Muscle layer of duodenum (tissue), 2 donors: ENCODE results near the gene LMTK3.
"Not testable (repeated sequence)": the region's sequence is repeated elsewhere in the genome, so short reads cannot be mapped to it uniquely, and the experiment has no call there.

Source experiments
- H3K27ac ChIP-seq: one replicate; pipeline ENCODE4 v1.7.0; 2013; ENCODE audit warnings: mild to moderate bottlenecking, low read length
- H3K27me3 ChIP-seq: one replicate; pipeline ENCODE4 v1.7.0; 2013; ENCODE audit warnings: low read depth, mild to moderate bottlenecking, control low read depth, low read length
- H3K36me3 ChIP-seq, 2 donors: one replicate each; pipeline ENCODE4 v1.7.0; 2013; ENCODE audit warnings: low read length in 2 of 2, control low read depth in 1 of 2, mild to moderate bottlenecking in 1 of 2; ENCODE audit not compliant: insufficient read depth in 2 of 2, control insufficient read depth in 1 of 2
- H3K4me1 ChIP-seq, 2 donors: one replicate each; pipeline ENCODE4 v1.7.0; 2013; ENCODE audit warnings: low read length in 2 of 2, mild to moderate bottlenecking in 2 of 2, control low read depth in 1 of 2, moderate library complexity in 1 of 2; ENCODE audit not compliant: insufficient read depth in 2 of 2, control insufficient read depth in 1 of 2
- H3K4me3 ChIP-seq, 2 donors: one replicate each; pipeline ENCODE4 v1.7.0; 2013; ENCODE audit warnings: low read length in 2 of 2, low read depth in 1 of 2, mild to moderate bottlenecking in 1 of 2
- H3K9me3 ChIP-seq, 2 donors: one replicate each; pipeline ENCODE4 v1.7.0; 2013; ENCODE audit warnings: low read length in 2 of 2, control low read depth in 1 of 2, mild to moderate bottlenecking in 1 of 2; ENCODE audit not compliant: control insufficient read depth in 1 of 2
- donor health status: healthy.

LMTK3 gene

GRCh38 chr19:48530770-48531169, 19.1 kb upstream of the LMTK3 start:
- Histone ChIP-seq H3K9me3 (peaks cover 8 to 27% of the 10 kb centered on the region in 2 donors), H3K4me3 (no peak overlapping the region), H3K27me3 (no peaks in the 10 kb centered on the region), H3K27ac (no peak overlapping the region), H3K4me1 (no peaks in the 10 kb centered on the region), H3K36me3 (no peaks in the 10 kb centered on the region)

GRCh38 chr19:48530066-48530720, 18.6 kb upstream of the LMTK3 start:
- no peak overlapping the region for H3K27ac ChIP-seq
- no peak overlapping the region for H3K4me3 ChIP-seq
- no peaks in the 10 kb centered on the region for H3K4me1 ChIP-seq
- peaks cover 8 to 30% of the 10 kb centered on the region in 2 donors for H3K9me3 ChIP-seq
- no peaks in the 10 kb centered on the region for H3K36me3 ChIP-seq
- no peaks in the 10 kb centered on the region for H3K27me3 ChIP-seq

- Histone ChIP-seq H3K4me3 (no peak overlapping the region), H3K9me3 (peaks cover 10 to 37% of the 10 kb centered on the region in 2 donors), H3K27ac (no peak overlapping the region), H3K4me1 (no peaks in the 10 kb centered on the region), H3K36me3 (no peaks in the 10 kb centered on the region), H3K27me3 (no peaks in the 10 kb centered on the region)
Observed at GRCh38 chr19:48529156-48529555, 17.5 kb upstream of the LMTK3 start.

- Histone ChIP-seq H3K4me1 (no peaks in the 10 kb centered on the region), H3K27ac (no peak overlapping the region), H3K36me3 (no peaks in the 10 kb centered on the region), H3K9me3 (peaks cover 12 to 40% of the 10 kb centered on the region in 2 donors), H3K4me3 (peak overlapping the region in 1 of 2 donors; percentile 14), H3K27me3 (no peaks in the 10 kb centered on the region)
Observed at GRCh38 chr19:48524732-48525131, 13.1 kb upstream of the LMTK3 start.

GRCh38 chr19:48524221-48524620, 12.6 kb upstream of the LMTK3 start:
- H3K27me3 ChIP-seq: no peaks in the 10 kb centered on the region
- H3K4me3 ChIP-seq: no peak overlapping the region
- H3K9me3 ChIP-seq: peaks cover 12 to 39% of the 10 kb centered on the region in 2 donors
- no peak overlapping the region for H3K27ac ChIP-seq
- H3K4me1 ChIP-seq: no peaks in the 10 kb centered on the region
- H3K36me3 ChIP-seq: no peaks in the 10 kb centered on the region

GRCh38 chr19:48520134-48520533, 8.5 kb upstream of the LMTK3 start:
- Histone ChIP-seq H3K27ac (no peak overlapping the region), H3K36me3 (no peaks in the 10 kb centered on the region), H3K4me3 (no peak overlapping the region), H3K9me3 (peaks cover 5 to 11% of the 10 kb centered on the region in 2 donors), H3K27me3 (no peaks in the 10 kb centered on the region), H3K4me1 (no peaks in the 10 kb centered on the region)

- H3K9me3 ChIP-seq: not testable (repeated sequence)
Observed at GRCh38 chr19:48519426-48519825, 7.8 kb upstream of the LMTK3 start.

GRCh38 chr19:48518207-48518606, 6.6 kb upstream of the LMTK3 start:
- Histone ChIP-seq H3K36me3 (no peaks in the 10 kb centered on the region), H3K27me3 (peaks cover 1% of the 10 kb centered on the region), H3K27ac (no peak overlapping the region)

More at GRCh38 chr19:48519426-48519825, 7.8 kb upstream of the LMTK3 start:
- not testable (repeated sequence) for H3K36me3 ChIP-seq, H3K27me3 ChIP-seq, H3K4me3 ChIP-seq, H3K4me1 ChIP-seq, H3K27ac ChIP-seq

GRCh38 chr19:48516536-48516935, 4.9 kb upstream of the LMTK3 start:
- Histone ChIP-seq H3K4me3 (no peak overlapping the region), H3K27ac (no peak overlapping the region), H3K4me1 (peaks cover 0 to 7% of the 10 kb centered on the region in 2 donors), H3K27me3 (peaks cover 16% of the 10 kb centered on the region), H3K36me3 (no peaks in the 10 kb centered on the region), H3K9me3 (no peaks in the 10 kb centered on the region)

More at GRCh38 chr19:48518207-48518606, 6.6 kb upstream of the LMTK3 start:
- peaks cover 0 to 5% of the 10 kb centered on the region in 2 donors for H3K4me1 ChIP-seq
- no peak overlapping the region for H3K4me3 ChIP-seq
- no peaks in the 10 kb centered on the region for H3K9me3 ChIP-seq

GRCh38 chr19:48514123-48514458, 2.5 kb upstream of the LMTK3 start:
- H3K4me1 ChIP-seq: peaks cover 0 to 10% of the 10 kb centered on the region in 2 donors
- H3K36me3 ChIP-seq: no peaks in the 10 kb centered on the region
- peaks cover 20% of the 10 kb centered on the region for H3K27me3 ChIP-seq
- H3K9me3 ChIP-seq: no peaks in the 10 kb centered on the region
- H3K4me3 ChIP-seq: peak overlapping the region; percentile 33 to 71
- no peak overlapping the region for H3K27ac ChIP-seq

GRCh38 chr19:48513289-48514122, 1.9 kb upstream of the LMTK3 start:
- peaks cover 0 to 10% of the 10 kb centered on the region in 2 donors for H3K4me1 ChIP-seq
- peaks cover 20% of the 10 kb centered on the region for H3K27me3 ChIP-seq
- H3K9me3 ChIP-seq: no peaks in the 10 kb centered on the region
- H3K36me3 ChIP-seq: no peaks in the 10 kb centered on the region
- no peak overlapping the region for H3K27ac ChIP-seq
- H3K4me3 ChIP-seq: peak overlapping the region; percentile 33 to 71
